IMR-90 (cell line): ENCODE measurements around the gene TRIM10. TPM values are rescaled to one million over a fixed set of nuclear protein-coding genes. Genes with fewer than 3 reads are reported as not detected.

Experiments
- ATAC-seq: fragments of 200-7000 bp; cut with Tn5 transposase; 2 replicates; pipeline ENCODE4 v1.9.1; 2020; ENCODE audit warnings: low read depth, mild to moderate bottlenecking, moderate library complexity
- BruUV-seq: library from RNA; stranded (reverse); fragments of 400-500 nt; replicated peaks from 2 replicates; lab custom pipeline; 2021; lab: Mats Ljungman, UMichigan
- CTCF ChIA-PET: fragments of 300-600 bp; formaldehyde crosslinking; extraction: SDS; loops from one replicate; lab custom pipeline; 2021; ENCODE audit warnings: antibody characterized with exemption; lab: Yijun Ruan, JAX
- POLR2A ChIA-PET: fragments of 300-600 bp; sonication (Branson Sonifier 250); formaldehyde crosslinking; loops from one replicate; lab custom pipeline; 2022; ENCODE audit warnings: antibody characterized with exemption; ENCODE audit not compliant: unreplicated experiment; lab: Charles Lee
- DNase-seq: peaks from one replicate; pipeline ENCODE4 v3.0.0; 2013
- H2AFZ ChIP-seq: replicated peaks from 2 replicates; pipeline ENCODE3; 2013; ENCODE audit warnings: low read length, mild to moderate bottlenecking; ENCODE audit not compliant: poor library complexity
- H2AK5ac ChIP-seq: 2 replicates; pipeline ENCODE4 v1.6.1; 2013; ENCODE audit warnings: low read depth, low read length, inconsistent platforms
- H2AK9ac ChIP-seq: replicated peaks from 2 replicates; pipeline ENCODE3; 2013; ENCODE audit warnings: mild to moderate bottlenecking, low read depth, low read length, moderate library complexity; ENCODE audit not compliant: poor library complexity
- H2BK120ac ChIP-seq: 2 replicates; pipeline ENCODE4 v1.6.1; 2013; ENCODE audit warnings: low read depth, low read length, inconsistent platforms
- H2BK15ac ChIP-seq: 3 replicates; pipeline ENCODE4 v1.6.1; 2013; ENCODE audit warnings: low read depth, low read length, inconsistent platforms
- H2BK20ac ChIP-seq: 2 replicates; pipeline ENCODE4 v1.6.1; 2013; ENCODE audit warnings: low read depth, mild to moderate bottlenecking, inconsistent platforms, low read length, moderate library complexity
- H2BK5ac ChIP-seq: 2 replicates; pipeline ENCODE4 v1.6.1; 2013; ENCODE audit warnings: mild to moderate bottlenecking, low read depth, low read length, inconsistent platforms; ENCODE audit not compliant: poor library complexity, severe bottlenecking
- H3K14ac ChIP-seq: replicated peaks from 2 replicates; pipeline ENCODE4 v1.6.1; 2013; ENCODE audit warnings: low read depth, low read length, inconsistent platforms
- H3K18ac ChIP-seq: 2 replicates; pipeline ENCODE4 v1.6.1; 2013; ENCODE audit warnings: low read depth, low read length, control low read depth
- H3K23ac ChIP-seq: 2 replicates; pipeline ENCODE4 v1.6.1; 2013; ENCODE audit warnings: low read depth, low read length, inconsistent platforms
- H3K27ac ChIP-seq: 2 replicates; pipeline ENCODE4 v1.5.1; 2013; ENCODE audit warnings: mild to moderate bottlenecking, control low read depth, low read length; ENCODE audit not compliant: insufficient read depth
- H3K27me3 ChIP-seq: 2 replicates; pipeline ENCODE4 v1.6.1; 2013; ENCODE audit warnings: low read length; ENCODE audit not compliant: control insufficient read depth, insufficient read depth
- H3K36me3 ChIP-seq: 2 replicates; pipeline ENCODE4 v1.6.1; 2013; ENCODE audit warnings: low read length, mixed read lengths; ENCODE audit not compliant: control insufficient read depth, insufficient read depth
- H3K4ac ChIP-seq: 2 replicates; pipeline ENCODE4 v1.6.1; 2013; ENCODE audit warnings: low read depth, low read length, inconsistent platforms
- H3K4me1 ChIP-seq: 2 replicates; pipeline ENCODE4 v1.6.1; 2013; ENCODE audit warnings: low read length, mixed read lengths; ENCODE audit not compliant: control insufficient read depth, insufficient read depth
- H3K4me2 ChIP-seq: 2 replicates; pipeline ENCODE4 v1.6.1; 2013; ENCODE audit warnings: low read depth, mild to moderate bottlenecking, control low read depth, low read length, moderate library complexity
- H3K4me3 ChIP-seq: 2 replicates; pipeline ENCODE4 v1.5.1; 2013; ENCODE audit warnings: low read depth, mild to moderate bottlenecking, control low read depth, low read length, moderate library complexity; ENCODE audit not compliant: insufficient read depth
- H3K56ac ChIP-seq: 2 replicates; pipeline ENCODE4 v1.6.1; 2013; ENCODE audit warnings: low read length, inconsistent platforms; ENCODE audit not compliant: insufficient read depth; ENCODE audit errors: extremely low read depth
- H3K79me1 ChIP-seq, 2 experiments: 2 replicates each; pipeline ENCODE4 v1.6.1; 2013; ENCODE audit warnings: low read length in 2 of 2, inconsistent platforms in 1 of 2, low read depth in 1 of 2
- H3K9ac ChIP-seq: 2 replicates; pipeline ENCODE4 v1.6.1; 2013; ENCODE audit warnings: low read depth, low read length, control low read depth
- H3K9me1 ChIP-seq: 2 replicates; pipeline ENCODE4 v1.6.1; 2013; ENCODE audit warnings: low read length, inconsistent platforms; ENCODE audit not compliant: insufficient read depth
- H3K9me3 ChIP-seq: 2 replicates; pipeline ENCODE4 v1.6.1; 2013; ENCODE audit warnings: low read length; ENCODE audit not compliant: control insufficient read depth, insufficient read depth
- H4K20me1 ChIP-seq: 2 replicates; pipeline ENCODE4 v1.6.1; 2013; ENCODE audit warnings: low read length, inconsistent platforms; ENCODE audit not compliant: insufficient read depth
- H4K5ac ChIP-seq: 2 replicates; pipeline ENCODE4 v1.6.1; 2013; ENCODE audit warnings: mild to moderate bottlenecking, low read depth, low read length, control low read depth
- H4K8ac ChIP-seq, 2 experiments: 2 replicates each; pipeline ENCODE4 v1.6.1; 2013; ENCODE audit warnings: low read depth in 2 of 2, low read length in 2 of 2, control low read depth in 1 of 2, inconsistent platforms in 1 of 2
- H4K91ac ChIP-seq: 2 replicates; pipeline ENCODE4 v1.6.1; 2013; ENCODE audit warnings: low read depth, low read length, inconsistent platforms; ENCODE audit not compliant: insufficient read depth
- BHLHE40 ChIP-seq: fragments of 150-350 bp; IDR thresholded peaks from 2 replicates; pipeline ENCODE4 v1.6.1; 2016; ENCODE audit warnings: mild to moderate bottlenecking, low read depth, low read length
- CEBPB ChIP-seq: IDR thresholded peaks from 2 replicates; pipeline ENCODE4 v1.6.1; 2012; ENCODE audit warnings: low read depth, low read length, improper control_type of control experiment
- CHD1 ChIP-seq: IDR thresholded peaks from 2 replicates; pipeline ENCODE4 v1.6.1; 2012; ENCODE audit warnings: low read depth, low read length, improper control_type of control experiment
- FOS ChIP-seq: fragments of 150-350 bp; IDR thresholded peaks from 2 replicates; pipeline ENCODE4 v1.6.1; 2016; ENCODE audit warnings: low read depth, low read length
- MAFK ChIP-seq: IDR thresholded peaks from 2 replicates; pipeline ENCODE4 v1.6.1; 2012; ENCODE audit warnings: low read depth, low read length, improper control_type of control experiment
- MAZ ChIP-seq: IDR thresholded peaks from 2 replicates; pipeline ENCODE4 v1.6.1; 2012; ENCODE audit warnings: low read depth, mild to moderate bottlenecking, low read length, improper control_type of control experiment, moderate library complexity, borderline replicate concordance
- MXI1 ChIP-seq: IDR thresholded peaks from 2 replicates; pipeline ENCODE4 v1.6.1; 2012; ENCODE audit warnings: low read depth, mild to moderate bottlenecking, low read length, moderate library complexity, borderline replicate concordance
- NFE2L2 ChIP-seq: fragments of 150-350 bp; IDR thresholded peaks from 2 replicates; pipeline ENCODE4 v1.6.1; 2016; ENCODE audit warnings: low read depth, mild to moderate bottlenecking, low read length
- RAD21 ChIP-seq: IDR thresholded peaks from 2 replicates; pipeline ENCODE4 v1.6.1; 2012; ENCODE audit warnings: low read length, improper control_type of control experiment
- WGBS, 2 experiments: methylation state at CpG; one replicate each; pipeline versions ENCODE4 v1.1.5 to v1.1.7; 2013; ENCODE audit warnings: missing lambda C conversion rate in 2 of 2; ENCODE audit not compliant: insufficient read length in 1 of 2; ENCODE audit errors: extremely low coverage in 2 of 2; 5-methylcytosine and 5-hydroxymethylcytosine counted together
- dilution Hi-C: fragments of 300-500 bp; cut with HindIII; formaldehyde crosslinking; loops from one replicate; pipeline ENCODE4 v1.14.3; 2018; ENCODE audit warnings: low sequenced_read_pairs; ENCODE audit not compliant: unreplicated experiment
- in situ Hi-C: fragments of 300-500 bp; cut with MboI; formaldehyde crosslinking; loops from 3 replicates; pipeline ENCODE4 v1.14.3; 2019; ENCODE audit warnings: low sequenced_read_pairs, inconsistent platforms, mixed read lengths
- intact Hi-C: fragments of 100-400 bp; cut with micrococcal nuclease; formaldehyde crosslinking; loops from 2 replicates; pipeline ENCODE4 v1.10.0; 2022
- polyA plus RNA-seq, 3 experiments: library from polyadenylated mRNA; depleted of rRNA; stranded (reverse); fragments of >200 nt; gene quantifications; 2 replicates each; pipeline ENCODE4 v1.2.3, GENCODE V29; 2012; ENCODE audit warnings: low replicate concordance in 1 of 3
- total RNA-seq: library from RNA; depleted of rRNA; stranded (reverse); fragments of >200 nt; gene quantifications from 2 replicates; pipeline ENCODE4 v1.2.3, GENCODE V29; 2012
- TF ChIP-seq, protein P1 (sequence below): fragments of 150-350 bp; IDR thresholded peaks from 2 replicates; pipeline ENCODE4 v1.6.1; 2016; ENCODE audit warnings: low read depth, mild to moderate bottlenecking, low read length, moderate library complexity, borderline replicate concordance
- TF ChIP-seq, protein P2 (sequence below): conservative IDR thresholded peaks from 2 replicates; pipeline ENCODE4 v1.5.1; 2012; ENCODE audit warnings: mild to moderate bottlenecking, low read depth, low read length, improper control_type of control experiment

TRIM10 gene
- total and polyA plus RNA-seq, 2 of the 4 experiments (the other 2 are of a cell fraction) = not detected

DNA sequence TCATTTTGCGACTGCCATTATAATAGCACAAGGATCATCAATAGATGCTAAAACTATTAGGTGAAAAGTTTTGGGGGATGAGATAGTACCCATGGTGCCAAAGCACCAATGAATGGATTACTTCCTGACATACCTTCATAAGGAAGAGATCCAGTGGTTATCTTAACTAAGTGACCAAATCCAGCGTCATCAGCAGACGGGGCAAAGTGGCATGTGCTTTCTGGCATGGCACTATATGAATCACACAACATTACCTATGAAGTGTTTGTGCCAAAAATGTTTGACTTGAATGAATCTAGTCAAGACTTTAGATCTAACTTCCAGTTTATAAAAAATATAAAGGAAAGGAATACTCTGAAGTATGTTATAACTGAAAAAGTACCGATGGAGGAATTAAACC is 41.4 kb upstream of the TRIM10 start:
- BruUV-seq = no TSS peak
- ATAC-seq (no peak), DNase-seq (no peak)
- H3K4me3 ChIP-seq = no peak overlapping the region
- H3K27ac ChIP-seq = no peak overlapping the region
- H3K56ac ChIP-seq = no peak overlapping the region
- H3K79me1 ChIP-seq = peaks cover 23 to 51% of the 10 kb centered on the region in 2 experiments
- no peak overlapping the region for H2AFZ ChIP-seq
- H3K4me1 ChIP-seq = peaks cover 8% of the 10 kb centered on the region
- H2AK5ac ChIP-seq = no peak overlapping the region
- intact Hi-C loops = no loop called here
- no peaks in the 10 kb centered on the region for H3K27me3 ChIP-seq
- no peaks in the 10 kb centered on the region for H3K9me3 ChIP-seq
- H2BK5ac ChIP-seq = no peak overlapping the region
- TF ChIP-seq RAD21 (no peak), MAZ (no peak), MXI1 (no peak), NFE2L2 (no peak), BHLHE40 (no peak), FOS (no peak), CEBPB (no peak), CHD1 (no peak), MAFK (no peak)
- TF ChIP-seq, protein P1, sequence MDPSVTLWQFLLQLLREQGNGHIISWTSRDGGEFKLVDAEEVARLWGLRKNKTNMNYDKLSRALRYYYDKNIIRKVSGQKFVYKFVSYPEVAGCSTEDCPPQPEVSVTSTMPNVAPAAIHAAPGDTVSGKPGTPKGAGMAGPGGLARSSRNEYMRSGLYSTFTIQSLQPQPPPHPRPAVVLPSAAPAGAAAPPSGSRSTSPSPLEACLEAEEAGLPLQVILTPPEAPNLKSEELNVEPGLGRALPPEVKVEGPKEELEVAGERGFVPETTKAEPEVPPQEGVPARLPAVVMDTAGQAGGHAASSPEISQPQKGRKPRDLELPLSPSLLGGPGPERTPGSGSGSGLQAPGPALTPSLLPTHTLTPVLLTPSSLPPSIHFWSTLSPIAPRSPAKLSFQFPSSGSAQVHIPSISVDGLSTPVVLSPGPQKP = no peak
- TF ChIP-seq, protein P2, sequence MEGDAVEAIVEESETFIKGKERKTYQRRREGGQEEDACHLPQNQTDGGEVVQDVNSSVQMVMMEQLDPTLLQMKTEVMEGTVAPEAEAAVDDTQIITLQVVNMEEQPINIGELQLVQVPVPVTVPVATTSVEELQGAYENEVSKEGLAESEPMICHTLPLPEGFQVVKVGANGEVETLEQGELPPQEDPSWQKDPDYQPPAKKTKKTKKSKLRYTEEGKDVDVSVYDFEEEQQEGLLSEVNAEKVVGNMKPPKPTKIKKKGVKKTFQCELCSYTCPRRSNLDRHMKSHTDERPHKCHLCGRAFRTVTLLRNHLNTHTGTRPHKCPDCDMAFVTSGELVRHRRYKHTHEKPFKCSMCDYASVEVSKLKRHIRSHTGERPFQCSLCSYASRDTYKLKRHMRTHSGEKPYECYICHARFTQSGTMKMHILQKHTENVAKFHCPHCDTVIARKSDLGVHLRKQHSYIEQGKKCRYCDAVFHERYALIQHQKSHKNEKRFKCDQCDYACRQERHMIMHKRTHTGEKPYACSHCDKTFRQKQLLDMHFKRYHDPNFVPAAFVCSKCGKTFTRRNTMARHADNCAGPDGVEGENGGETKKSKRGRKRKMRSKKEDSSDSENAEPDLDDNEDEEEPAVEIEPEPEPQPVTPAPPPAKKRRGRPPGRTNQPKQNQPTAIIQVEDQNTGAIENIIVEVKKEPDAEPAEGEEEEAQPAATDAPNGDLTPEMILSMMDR = no peak
- no CpG with 5 or more reads among the region's 4 CpGs for WGBS, 2 experiments
- in situ Hi-C loops = no loop called here
- H3K9me1 ChIP-seq = peaks cover 13% of the 10 kb centered on the region
- no peak overlapping the region for H2BK20ac ChIP-seq
- no peak overlapping the region for H2AK9ac ChIP-seq
- H4K20me1 ChIP-seq = peaks cover 21% of the 10 kb centered on the region
- no peak overlapping the region for H3K9ac ChIP-seq
- H4K8ac ChIP-seq = no peak overlapping the region
- no peak overlapping the region for H4K5ac ChIP-seq
- H3K4ac ChIP-seq = no peak overlapping the region
- H2BK15ac ChIP-seq = no peak overlapping the region
- ChIA-PET CTCF (no interaction called here), POLR2A (no interaction called here)
- dilution Hi-C loops = no loop called here
- H3K14ac ChIP-seq = no peak overlapping the region
- H4K91ac ChIP-seq = no peak overlapping the region
- peaks cover 27% of the 10 kb centered on the region for H3K36me3 ChIP-seq
- no peak overlapping the region for H3K23ac ChIP-seq
- H3K4me2 ChIP-seq = no peak overlapping the region
- no peak overlapping the region for H2BK120ac ChIP-seq
- H3K18ac ChIP-seq = no peak overlapping the region
